Effector memory CD8-positive, alpha-beta T cell (primary cell): Measurements from ENCODE around the gene RET.
A peak's percentile ranks its signal among the peaks of the same experiment; 100 is the strongest.

Experiments
- ATAC-seq: fragments of 150-1000 bp; cut with Tn5 transposase; replicated peaks from 2 replicates; pipeline ENCODE4 v1.10.0; 2021; ENCODE audit warnings: mild to moderate bottlenecking, moderate library complexity
- DNase-seq, 3 experiments: peaks; one replicate each; pipeline ENCODE4 v3.0.0; 2021
- H3K27ac Mint-ChIP-seq, 2 donors: one replicate each; pipeline ENCODE4 v1.8.0; 2022; ENCODE audit warnings: mild to moderate bottlenecking in 2 of 2, mixed read lengths in 2 of 2, moderate library complexity in 2 of 2
- H3K27me3 Mint-ChIP-seq, 2 donors: one replicate each; pipeline ENCODE4 v1.8.0; 2022; ENCODE audit warnings: mixed read lengths in 2 of 2
- H3K36me3 Mint-ChIP-seq: one replicate; pipeline ENCODE4 v1.8.0; 2022; ENCODE audit warnings: mild to moderate bottlenecking, moderate library complexity, mixed read lengths; ENCODE audit not compliant: insufficient read depth
- H3K4me1 Mint-ChIP-seq, 2 donors: one replicate each; pipeline ENCODE4 v1.8.0; 2022; ENCODE audit warnings: low read depth in 2 of 2, mixed read lengths in 2 of 2
- H3K4me3 Mint-ChIP-seq, 2 donors: one replicate each; pipeline ENCODE4 v1.8.0; 2022; ENCODE audit warnings: mild to moderate bottlenecking in 2 of 2, mixed read lengths in 2 of 2, moderate library complexity in 2 of 2
- H3K9me3 Mint-ChIP-seq, 2 donors: one replicate each; pipeline ENCODE4 v1.8.0; 2022; ENCODE audit warnings: mixed read lengths in 2 of 2

Gene RET

DNA sequence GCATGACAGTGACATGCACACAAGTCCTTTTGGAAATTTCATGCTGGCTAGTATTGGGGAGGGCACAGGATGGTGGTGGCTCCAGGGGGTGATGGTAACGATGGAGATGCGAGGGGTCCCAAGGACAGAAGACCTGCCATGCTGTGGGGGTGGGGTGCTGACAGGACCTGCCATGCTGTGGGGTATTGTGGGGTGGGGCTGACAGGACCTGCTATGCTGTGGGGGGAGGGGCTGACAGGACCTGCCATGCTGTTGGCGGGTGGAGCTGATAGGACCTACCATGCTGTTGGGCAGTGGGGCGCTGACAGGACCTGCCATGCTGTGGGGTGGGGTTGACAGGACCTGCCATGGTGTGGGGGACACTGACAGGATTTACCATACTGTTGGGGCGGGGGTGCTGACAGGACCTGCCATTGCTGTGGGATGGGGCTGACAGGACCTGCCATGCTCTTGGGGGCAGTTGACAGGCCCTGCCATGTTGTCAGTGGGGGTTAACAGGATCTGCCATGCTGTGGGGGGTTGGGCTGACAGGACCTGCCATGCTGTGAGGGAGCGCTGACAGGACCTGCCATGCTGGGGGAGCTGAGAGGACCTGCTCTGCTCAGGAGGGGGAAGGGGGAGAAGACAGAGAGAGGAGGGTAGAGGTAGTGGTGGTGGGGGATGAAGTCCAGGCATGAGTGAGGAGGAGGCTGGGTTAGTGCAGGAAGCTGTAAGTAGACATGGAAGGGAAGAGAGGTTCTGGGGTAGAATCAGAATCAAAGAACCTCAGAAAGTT is 36.2 kb upstream of the RET start:
- H3K27ac Mint-ChIP-seq: no peak overlapping the region
- no peaks in the 10 kb centered on the region for H3K9me3 Mint-ChIP-seq
- H3K4me1 Mint-ChIP-seq: no peaks in the 10 kb centered on the region
- no peak for ATAC-seq
- DNase-seq: no peak
- H3K27me3 Mint-ChIP-seq: peaks cover 0 to 16% of the 10 kb centered on the region in 2 donors
- no peaks in the 10 kb centered on the region for H3K36me3 Mint-ChIP-seq
- H3K4me3 Mint-ChIP-seq: no peak overlapping the region

DNA sequence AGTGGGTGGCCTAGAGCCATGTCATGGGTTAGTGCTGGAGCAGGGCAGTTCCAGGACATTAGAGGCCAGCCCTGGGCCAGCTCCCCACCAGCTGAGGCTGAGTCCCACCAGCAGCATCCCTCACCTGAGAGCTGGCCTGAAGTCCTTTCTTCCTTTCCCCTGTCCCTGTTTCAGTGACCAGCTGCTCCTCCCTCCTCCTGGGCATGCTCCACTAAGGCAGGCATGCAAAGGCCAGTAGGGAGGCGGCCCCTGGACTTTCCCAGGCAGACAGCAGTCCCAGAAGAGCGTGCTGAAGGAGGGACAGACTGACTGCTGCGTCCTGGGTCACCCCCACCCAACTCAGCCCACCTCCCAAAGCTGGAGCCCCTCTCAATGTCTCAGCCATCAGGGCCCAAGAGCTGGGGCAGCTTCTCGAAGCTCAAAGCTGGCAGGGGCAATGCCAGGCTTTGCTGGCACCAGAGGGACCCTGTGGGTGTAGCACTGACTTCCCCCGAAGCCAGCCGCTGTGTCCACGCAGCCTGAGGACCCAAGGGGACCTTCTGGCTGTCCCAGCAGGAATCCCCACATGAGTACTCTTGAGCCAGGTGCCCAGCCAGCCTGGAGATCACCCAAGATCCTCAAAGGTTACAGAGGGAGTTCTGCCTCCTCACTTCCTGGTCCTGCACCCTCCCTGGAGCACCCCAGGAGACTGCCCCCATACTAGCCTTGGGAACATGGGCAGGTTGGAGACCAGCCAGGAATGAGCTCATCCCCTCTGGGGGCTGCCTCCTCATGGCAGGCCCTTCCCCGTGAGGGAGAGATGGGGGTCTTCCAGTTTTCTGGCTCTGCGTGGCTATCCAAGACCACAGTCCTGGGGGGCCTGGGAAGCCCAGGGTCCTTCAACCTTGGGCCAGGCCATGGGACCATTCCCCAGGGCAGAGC is 35.2 kb upstream of the RET start:
- no peaks in the 10 kb centered on the region for H3K36me3 Mint-ChIP-seq
- H3K9me3 Mint-ChIP-seq: no peaks in the 10 kb centered on the region
- ATAC-seq (no peak), DNase-seq (no peak)
- no peak overlapping the region for H3K4me3 Mint-ChIP-seq
- H3K27ac Mint-ChIP-seq: no peak overlapping the region
- peaks cover 0 to 12% of the 10 kb centered on the region in 2 donors for H3K27me3 Mint-ChIP-seq
- no peaks in the 10 kb centered on the region for H3K4me1 Mint-ChIP-seq

DNA sequence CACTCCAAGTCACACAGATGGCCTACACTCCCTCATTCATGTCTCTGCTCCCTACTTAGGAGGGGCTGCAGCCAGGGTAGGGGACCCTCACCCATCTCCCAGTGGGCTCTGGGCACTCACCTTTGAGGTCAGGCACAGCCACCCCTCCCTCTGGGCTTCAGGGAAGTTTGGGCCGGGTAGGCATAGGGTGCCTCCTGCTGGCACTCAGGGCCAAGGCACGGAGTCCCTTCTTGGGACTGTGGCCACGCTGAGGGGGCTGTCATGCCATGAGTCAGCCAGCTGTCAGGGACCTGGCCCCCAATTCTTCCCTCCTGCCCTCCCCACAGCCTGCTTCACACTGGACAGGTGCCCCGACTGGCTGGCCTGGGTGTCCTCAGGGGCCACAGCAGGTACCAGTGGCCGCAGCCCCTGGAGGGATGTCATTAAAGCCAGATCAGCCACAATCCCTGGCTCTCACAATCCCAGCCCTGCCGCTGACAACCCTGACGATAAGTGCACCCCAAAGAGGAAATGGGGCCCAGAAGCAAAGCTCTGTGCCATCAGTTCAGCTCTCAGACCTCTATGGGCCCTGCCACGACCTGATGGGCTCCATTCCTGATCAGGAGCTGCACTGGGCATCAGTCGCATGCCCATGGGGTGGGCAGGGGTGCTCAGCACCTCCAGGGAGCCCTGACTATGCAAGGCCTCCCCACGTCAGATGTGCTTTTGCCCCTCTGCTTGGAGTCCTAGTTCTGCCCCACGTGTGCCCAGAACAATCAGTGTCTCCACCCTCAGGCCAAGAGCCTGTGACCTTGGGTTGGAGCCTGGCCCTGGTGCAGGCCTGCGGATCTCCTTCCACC is 34.1 kb upstream of the RET start:
- H3K27ac Mint-ChIP-seq: no peak overlapping the region
- no peak overlapping the region for H3K4me3 Mint-ChIP-seq
- H3K27me3 Mint-ChIP-seq: peaks cover 0 to 9% of the 10 kb centered on the region in 2 donors
- H3K9me3 Mint-ChIP-seq: no peaks in the 10 kb centered on the region
- H3K36me3 Mint-ChIP-seq: no peaks in the 10 kb centered on the region
- ATAC-seq (no peak), DNase-seq (no peak)
- no peaks in the 10 kb centered on the region for H3K4me1 Mint-ChIP-seq

DNA sequence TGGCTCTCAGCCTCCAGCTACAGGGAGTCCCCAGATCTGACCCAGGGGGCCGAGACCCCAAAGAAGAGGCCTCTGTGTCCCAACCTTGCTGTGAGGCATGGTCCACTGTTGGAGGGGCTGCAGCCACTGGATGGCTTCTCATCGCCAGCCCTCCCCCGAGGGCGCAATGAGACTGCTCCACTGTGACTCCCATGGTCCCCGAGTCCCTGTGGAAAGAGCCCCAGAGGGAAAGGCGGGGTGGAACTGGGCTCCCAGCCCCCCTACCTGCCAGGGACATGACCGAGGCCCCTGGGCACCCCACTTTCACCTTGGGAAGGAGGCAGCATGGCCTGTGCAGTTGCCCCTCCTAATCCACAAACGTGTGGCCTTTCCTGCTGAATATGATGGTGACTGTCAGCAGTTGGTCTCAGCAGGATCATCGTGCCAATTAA is 33.5 kb upstream of the RET start:
- H3K27ac Mint-ChIP-seq: no peak overlapping the region
- DNase-seq (no peak), ATAC-seq (no peak)
- H3K4me1 Mint-ChIP-seq: no peaks in the 10 kb centered on the region
- H3K27me3 Mint-ChIP-seq: peaks cover 0 to 13% of the 10 kb centered on the region in 2 donors
- H3K4me3 Mint-ChIP-seq: no peak overlapping the region
- H3K36me3 Mint-ChIP-seq: no peaks in the 10 kb centered on the region
- no peaks in the 10 kb centered on the region for H3K9me3 Mint-ChIP-seq

DNA sequence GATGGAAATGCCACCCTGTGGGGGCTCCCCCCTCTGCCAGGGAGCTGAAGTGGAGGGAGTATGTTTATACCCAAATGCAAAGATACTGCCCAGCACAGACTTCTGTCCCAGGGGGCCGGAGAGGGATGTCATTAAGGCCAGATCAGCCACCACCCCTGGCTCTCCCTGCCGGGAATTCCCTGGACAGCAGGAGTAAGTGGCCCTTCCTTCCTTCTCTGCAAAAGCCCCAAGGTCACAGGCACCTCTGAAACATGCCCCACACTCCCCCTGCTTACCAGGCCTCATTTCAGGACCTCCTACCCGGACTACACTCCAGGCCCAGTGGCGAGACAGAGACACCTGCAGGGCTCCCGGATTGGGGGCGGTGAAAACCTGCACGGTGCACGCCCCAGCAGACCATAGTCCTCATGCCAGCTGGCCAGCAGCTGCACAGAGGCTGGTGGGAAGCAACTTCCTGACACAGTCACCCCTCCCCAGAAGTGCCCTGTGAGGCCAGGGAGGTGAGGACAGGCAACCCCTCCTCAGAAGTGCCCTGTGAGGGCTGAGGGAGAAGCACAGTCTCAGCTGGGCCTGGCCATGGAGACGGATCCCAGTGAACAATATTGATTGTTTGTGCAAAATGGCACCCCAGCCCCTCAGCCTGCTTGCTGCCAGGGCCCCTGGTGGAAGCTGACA is 33.0 kb upstream of the RET start:
- Mint-ChIP-seq H3K4me3 (no peak overlapping the region), H3K36me3 (no peaks in the 10 kb centered on the region), H3K4me1 (no peaks in the 10 kb centered on the region), H3K27ac (peak overlapping the region in 1 of 2 donors; percentile 54), H3K27me3 (peaks cover 0 to 19% of the 10 kb centered on the region in 2 donors), H3K9me3 (no peaks in the 10 kb centered on the region)
- DNase-seq (no peak), ATAC-seq (no peak)

DNA sequence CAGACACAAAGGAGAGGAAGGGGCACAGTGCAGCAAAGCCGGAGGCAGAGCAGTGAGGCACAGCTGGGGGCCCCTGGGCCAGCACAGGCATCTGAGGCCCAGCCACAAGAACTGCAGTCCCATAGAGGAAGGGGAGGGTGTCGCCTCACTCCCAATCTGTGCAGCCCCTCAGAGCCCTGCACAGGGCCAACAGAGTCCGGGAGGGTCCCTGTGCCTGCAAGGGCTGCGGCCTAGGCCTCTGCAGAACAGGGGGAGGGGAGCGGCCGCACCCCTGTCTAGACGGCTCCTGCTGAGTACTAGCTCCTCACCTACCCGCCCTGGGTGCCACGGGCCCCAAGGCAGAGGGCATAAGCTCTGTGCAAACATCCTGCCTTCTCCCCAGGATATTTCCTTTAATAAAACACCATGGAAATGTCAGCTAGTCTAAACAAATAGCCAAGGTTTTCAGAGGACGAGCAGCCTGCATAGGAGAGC is 32.4 kb upstream of the RET start:
- peaks cover 0 to 24% of the 10 kb centered on the region in 2 donors for H3K27me3 Mint-ChIP-seq

DNA sequence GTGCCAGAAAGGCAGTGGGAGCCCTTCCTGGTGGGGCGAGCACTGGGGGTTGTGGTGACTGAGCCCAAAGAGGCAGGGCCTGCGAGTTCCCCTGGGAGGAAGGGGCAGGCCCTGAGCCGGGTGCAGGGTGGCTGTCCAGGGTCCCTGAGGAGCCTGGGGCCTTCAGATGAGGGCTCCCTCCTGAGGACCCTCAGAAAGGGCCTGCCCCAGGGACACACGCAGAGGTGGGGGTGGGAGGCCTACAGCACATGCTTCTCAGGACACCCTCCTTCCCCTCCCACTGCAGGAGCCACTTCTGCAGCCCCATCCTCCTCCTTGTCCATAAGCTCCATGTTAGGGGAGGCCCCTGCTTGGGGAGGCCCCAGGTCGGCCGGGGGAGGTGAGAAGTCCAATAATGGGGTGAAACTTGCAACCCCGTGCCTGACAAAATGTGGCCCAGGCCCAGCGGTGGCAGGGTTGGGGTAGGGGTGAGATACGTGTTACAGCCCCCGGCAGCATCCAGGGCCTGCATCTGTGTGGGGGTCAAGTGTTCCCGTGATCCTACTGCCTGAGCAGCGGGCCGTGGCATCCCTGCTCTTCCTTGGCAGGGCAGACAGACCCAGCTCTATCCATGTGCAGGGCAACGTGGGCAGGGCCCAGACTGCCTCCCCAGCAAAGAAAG is 31.8 kb upstream of the RET start:
- no peak overlapping the region for H3K4me3 Mint-ChIP-seq
- peaks cover 0 to 29% of the 10 kb centered on the region in 2 donors for H3K27me3 Mint-ChIP-seq
- H3K4me1 Mint-ChIP-seq: no peaks in the 10 kb centered on the region
- DNase-seq (no peak), ATAC-seq (no peak)
- no peak overlapping the region for H3K27ac Mint-ChIP-seq
- H3K36me3 Mint-ChIP-seq: no peaks in the 10 kb centered on the region
- H3K9me3 Mint-ChIP-seq: no peaks in the 10 kb centered on the region

More for the DNA sequence above, 32.4 kb upstream of the RET start:
- DNase-seq (no peak), ATAC-seq (no peak)
- Mint-ChIP-seq H3K9me3 (no peaks in the 10 kb centered on the region), H3K4me1 (no peaks in the 10 kb centered on the region), H3K27ac (peak overlapping the region in 1 of 2 donors; percentile 54), H3K4me3 (no peak overlapping the region), H3K36me3 (no peaks in the 10 kb centered on the region)

DNA sequence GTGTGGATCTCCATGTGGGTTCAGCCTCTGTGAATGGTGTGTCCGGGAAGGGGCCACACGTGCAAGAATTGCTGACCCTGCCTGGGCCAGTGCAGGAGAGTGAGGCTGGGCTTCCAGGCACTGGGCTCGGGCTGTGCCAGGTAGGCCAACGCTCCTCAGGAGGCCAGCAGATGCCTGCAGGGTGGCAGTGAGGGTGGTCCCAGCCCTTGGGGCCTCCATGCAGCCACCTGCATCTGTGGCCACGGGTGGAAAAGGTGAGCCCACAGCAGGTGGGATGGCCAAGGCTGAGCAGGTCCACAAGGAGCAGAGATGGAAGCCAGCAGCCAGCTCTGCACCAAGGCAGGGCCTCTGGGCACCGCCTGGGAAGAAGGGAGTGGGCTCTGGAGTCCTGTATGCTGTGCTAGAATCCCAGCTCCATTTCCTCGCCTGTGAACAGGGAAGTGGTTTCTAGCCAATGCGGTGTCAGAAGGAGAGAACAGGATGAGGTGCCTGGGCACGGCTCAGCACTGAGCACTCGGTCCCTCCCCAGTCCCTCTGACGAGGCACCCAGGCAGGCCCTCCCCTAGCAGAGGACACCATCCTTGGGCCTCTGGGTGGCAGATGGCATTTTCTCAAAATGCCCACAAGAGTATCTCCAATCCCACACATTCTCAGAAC is 31.1 kb upstream of the RET start:
- H3K4me3 Mint-ChIP-seq: no peak overlapping the region
- no peak for ATAC-seq
- H3K9me3 Mint-ChIP-seq: no peaks in the 10 kb centered on the region
- no peak overlapping the region for H3K27ac Mint-ChIP-seq
- no peaks in the 10 kb centered on the region for H3K4me1 Mint-ChIP-seq
- H3K27me3 Mint-ChIP-seq: peaks cover 0 to 29% of the 10 kb centered on the region in 2 donors
- DNase-seq: no peak
- H3K36me3 Mint-ChIP-seq: no peaks in the 10 kb centered on the region

DNA sequence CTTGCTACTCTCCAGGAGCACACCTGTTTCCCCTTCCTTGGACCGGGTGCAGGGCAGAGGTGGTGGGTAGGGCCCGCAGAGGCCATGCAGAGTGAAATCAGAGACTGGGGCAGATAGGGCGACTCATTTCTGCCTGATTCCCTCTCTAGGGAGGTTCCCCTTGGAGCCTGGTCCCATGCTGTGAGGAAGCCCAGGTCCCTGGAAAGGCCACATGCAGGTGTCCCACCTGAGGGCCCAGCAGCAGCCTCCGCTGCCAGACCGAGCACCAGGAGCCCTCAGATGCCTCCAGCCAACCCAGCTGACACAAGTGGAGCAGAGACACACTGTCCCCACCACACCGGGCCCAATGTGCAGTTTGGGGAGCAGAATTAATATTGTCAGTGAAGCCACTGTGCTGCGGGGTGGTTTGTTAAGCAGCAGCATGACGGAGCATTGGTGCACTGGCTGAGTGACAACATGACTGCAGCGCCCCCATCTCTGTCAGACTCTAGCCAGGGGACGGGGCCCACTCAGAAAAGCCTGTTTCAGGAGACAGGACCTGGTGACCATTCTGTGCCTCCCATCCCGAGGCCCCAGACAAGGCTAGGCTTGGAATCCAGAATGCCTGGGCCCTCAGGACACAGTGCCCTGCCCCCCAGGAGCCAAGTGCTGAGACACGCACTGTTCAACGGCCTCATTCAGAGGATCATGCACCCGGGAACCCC is 30.4 kb upstream of the RET start:
- Mint-ChIP-seq H3K9me3 (no peaks in the 10 kb centered on the region), H3K4me1 (no peaks in the 10 kb centered on the region), H3K4me3 (no peak overlapping the region), H3K27me3 (peaks cover 0 to 29% of the 10 kb centered on the region in 2 donors), H3K36me3 (no peaks in the 10 kb centered on the region), H3K27ac (no peak overlapping the region)
- ATAC-seq (no peak), DNase-seq (no peak)

DNA sequence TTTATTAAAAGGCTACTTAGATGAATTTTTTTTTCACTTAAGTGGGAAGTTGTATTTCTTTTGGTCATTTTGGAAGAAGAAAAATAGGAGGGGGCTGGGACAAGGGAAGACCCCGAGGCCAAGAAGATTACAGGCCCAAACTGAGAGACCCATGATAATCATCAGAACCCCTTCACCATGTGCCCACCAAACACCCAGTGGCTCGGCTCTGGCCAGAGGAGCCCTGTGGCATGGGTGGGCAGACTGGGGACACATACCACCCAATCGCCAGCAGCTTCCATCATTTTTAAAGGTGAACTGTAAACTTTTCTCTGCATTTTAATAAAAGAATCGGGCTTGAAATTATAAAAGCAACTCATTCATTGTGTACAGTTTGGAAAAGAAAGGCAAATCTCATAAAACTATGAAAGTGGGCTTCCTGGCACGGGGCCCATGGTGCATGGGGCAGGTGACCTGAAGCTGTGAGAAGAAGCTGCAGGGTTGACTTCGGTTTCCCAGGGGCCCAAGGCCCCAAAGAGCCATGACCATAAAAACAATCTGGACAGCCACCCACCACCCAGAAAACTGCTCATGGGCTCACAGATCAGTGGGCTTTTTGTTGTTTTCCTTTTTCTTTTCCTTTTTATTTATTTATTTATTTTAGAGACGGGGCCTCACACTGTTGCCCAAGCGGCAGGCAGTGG is 29.4 kb upstream of the RET start:
- no peak overlapping the region for H3K27ac Mint-ChIP-seq
- no peaks in the 10 kb centered on the region for H3K36me3 Mint-ChIP-seq
- peaks cover under 1 to 29% of the 10 kb centered on the region in 2 donors for H3K27me3 Mint-ChIP-seq
- H3K4me3 Mint-ChIP-seq: no peak overlapping the region
- DNase-seq (no peak), ATAC-seq (no peak)
- H3K9me3 Mint-ChIP-seq: no peaks in the 10 kb centered on the region
- no peaks in the 10 kb centered on the region for H3K4me1 Mint-ChIP-seq

DNA sequence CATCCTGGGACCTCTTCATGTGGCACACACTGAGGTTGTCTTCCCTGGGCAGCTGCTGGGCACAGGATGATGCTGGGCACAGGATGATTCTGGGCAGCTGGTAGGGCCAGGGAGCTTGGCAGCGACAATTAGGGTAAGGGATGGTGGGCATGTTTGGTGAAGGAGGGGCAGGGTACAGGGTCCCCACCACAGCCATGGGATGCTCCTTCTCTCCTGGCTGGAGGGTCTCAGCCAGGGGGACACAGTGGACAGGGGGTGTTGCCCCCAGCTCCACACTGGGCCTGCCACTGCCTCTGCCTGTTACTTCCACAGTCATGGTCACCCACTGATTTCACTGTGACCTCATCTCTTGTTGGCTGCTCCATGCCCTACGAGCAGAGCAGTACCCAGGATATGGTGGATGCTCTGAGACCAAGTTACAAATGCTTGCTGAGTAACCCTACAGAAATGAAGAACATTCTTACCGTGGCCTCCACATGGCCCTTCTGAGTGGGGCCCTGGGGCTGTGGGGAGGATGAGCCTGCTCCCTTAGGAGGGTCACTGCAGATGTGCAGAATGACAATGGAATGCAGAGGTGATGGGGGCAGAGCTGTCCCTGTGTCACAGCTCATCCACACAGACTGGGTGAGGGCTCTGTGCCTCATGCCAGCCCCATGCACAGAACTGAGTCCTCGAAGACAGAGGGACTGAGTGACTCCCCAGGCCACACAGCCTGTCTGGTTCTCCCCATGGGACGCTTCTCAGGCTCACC is 28.4 kb upstream of the RET start:
- no peak for DNase-seq
- H3K9me3 Mint-ChIP-seq: no peaks in the 10 kb centered on the region
- H3K27me3 Mint-ChIP-seq: peaks cover 10 to 38% of the 10 kb centered on the region in 2 donors
- no peak overlapping the region for H3K27ac Mint-ChIP-seq
- no peak overlapping the region for H3K4me3 Mint-ChIP-seq
- no peak for ATAC-seq
- H3K4me1 Mint-ChIP-seq: no peaks in the 10 kb centered on the region
- H3K36me3 Mint-ChIP-seq: no peaks in the 10 kb centered on the region
